Measurements from ENCODE around the gene MMEL1. TPM values are rescaled to one million over a fixed set of nuclear protein-coding genes. Genes with fewer than 3 reads are reported as not detected.
A peak's percentile ranks its signal among the peaks of the same experiment; 100 is the strongest.
"Not testable (repeated sequence)": the region's sequence is repeated elsewhere in the genome, so short reads cannot be mapped to it uniquely, and the experiment has no call there.

The MMEL1 gene
- total and polyA plus RNA-seq, 2 experiments from 2014 or later = 0.57 to 0.90 TPM

GRCh38 chr1:2627746-2628145, 5.1 kb downstream of the MMEL1 start:
- peaks cover 55% of the 10 kb centered on the region for H3K27me3 Mint-ChIP-seq (ENCODE audit: insufficient read depth, low read depth, poor library complexity)
- peak overlapping the region; percentile 75 for H3K4me2 ChIP-seq
- DNase-seq (ENCODE audit: low spot score) = no peak
- peaks cover 10% of the 10 kb centered on the region; the same call in 1 of the 2 replicates for H3F3A ChIP-seq (replicated peaks; ENCODE audit: low read depth)
- H3K9me3 Mint-ChIP-seq = peaks cover 7% of the 10 kb centered on the region
- H3K27ac ChIP-seq (ENCODE audit: low read depth) = no peak overlapping the region
- peaks cover 47% of the 10 kb centered on the region for H3K27me3 ChIP-seq (ENCODE audit: insufficient read depth)
- no peaks in the 10 kb centered on the region for H3K36me3 Mint-ChIP-seq (ENCODE audit: low read depth)
- H4K20me1 ChIP-seq (replicated peaks; ENCODE audit: insufficient read depth) = no peaks in the 10 kb centered on the region
- TF ChIP-seq ZNF462 (CRISPR knock-in tag; IDR thresholded peaks at IDR 0.05) (no peak), EZH2 (IDR thresholded peaks at IDR 0.05; ENCODE audit: low read depth, unreplicated experiment) (no peak), CREB1 (CRISPR knock-in tag; IDR thresholded peaks at IDR 0.05; ENCODE audit: low read depth) (no peak), REST (IDR thresholded peaks at IDR 0.05; ENCODE audit: unreplicated experiment) (no peak), ZNF331 (CRISPR knock-in tag; IDR thresholded peaks at IDR 0.05; ENCODE audit: low read depth) (no peak), NANOG (IDR thresholded peaks at IDR 0.05; ENCODE audit: borderline replicate concordance) (no peak), CTCF (conservative IDR thresholded peaks at IDR 0.05; ENCODE audit: low read depth in 2 of 2) (no peak), EZH2phosphoT487 (IDR thresholded peaks at IDR 0.05; ENCODE audit: unreplicated experiment) (no peak), STAT1 (IDR thresholded peaks at IDR 0.05; ENCODE audit: unreplicated experiment) (no peak)
- H3K4me1 Mint-ChIP-seq = peaks cover 12% of the 10 kb centered on the region
- no peaks in the 10 kb centered on the region for H3K79me2 ChIP-seq (replicated peaks; ENCODE audit: insufficient read depth)
- no peak for ATAC-seq
- H3K4me1 ChIP-seq (ENCODE audit: insufficient read depth) = peaks cover 5% of the 10 kb centered on the region
- H3K36me3 ChIP-seq (ENCODE audit: insufficient read depth) = no peaks in the 10 kb centered on the region
- no peaks in the 10 kb centered on the region for H3K9me2 ChIP-seq (ENCODE audit: insufficient read depth)
- peak overlapping the region; percentile 43; the same call in 2 of the 3 replicates for H3K4me3 Mint-ChIP-seq
- peak overlapping the region; percentile 57 for H3K4me3 ChIP-seq
- no peak overlapping the region for H3K27ac Mint-ChIP-seq
- peak overlapping the region; percentile 85 for H2AFZ ChIP-seq

GRCh38 chr1:2625748-2626147, 7.1 kb downstream of the MMEL1 start:
- DNase-seq (ENCODE audit: low spot score); H3K36me3 ChIP-seq (ENCODE audit: insufficient read depth); H3F3A ChIP-seq (replicated peaks; ENCODE audit: low read depth); H3K27ac Mint-ChIP-seq; H3K36me3 Mint-ChIP-seq (ENCODE audit: low read depth); H3K27ac ChIP-seq (ENCODE audit: low read depth); H4K20me1 ChIP-seq (replicated peaks; ENCODE audit: insufficient read depth); H3K4me3 ChIP-seq; ATAC-seq; H3K79me2 ChIP-seq (replicated peaks; ENCODE audit: insufficient read depth); H3K4me1 Mint-ChIP-seq; H3K4me2 ChIP-seq; H3K4me3 Mint-ChIP-seq; H3K4me1 ChIP-seq (ENCODE audit: insufficient read depth); H2AFZ ChIP-seq; H3K9me2 ChIP-seq (ENCODE audit: insufficient read depth): not testable (repeated sequence)
- H3K27me3 ChIP-seq (ENCODE audit: insufficient read depth) = peaks cover 47% of the 10 kb centered on the region
- Mint-ChIP-seq H3K9me3 (peaks cover 21% of the 10 kb centered on the region), H3K27me3 (ENCODE audit: insufficient read depth, low read depth, poor library complexity) (peaks cover 39% of the 10 kb centered on the region)

Measured in GM23338 (cell line).